ENCODE measurements around the gene SIN3B.
A peak's percentile ranks its signal among the peaks of the same experiment; 100 is the strongest.
"Not testable (repeated sequence)": the region's sequence is repeated elsewhere in the genome, so short reads cannot be mapped to it uniquely, and the experiment has no call there.

Gene SIN3B

DNA sequence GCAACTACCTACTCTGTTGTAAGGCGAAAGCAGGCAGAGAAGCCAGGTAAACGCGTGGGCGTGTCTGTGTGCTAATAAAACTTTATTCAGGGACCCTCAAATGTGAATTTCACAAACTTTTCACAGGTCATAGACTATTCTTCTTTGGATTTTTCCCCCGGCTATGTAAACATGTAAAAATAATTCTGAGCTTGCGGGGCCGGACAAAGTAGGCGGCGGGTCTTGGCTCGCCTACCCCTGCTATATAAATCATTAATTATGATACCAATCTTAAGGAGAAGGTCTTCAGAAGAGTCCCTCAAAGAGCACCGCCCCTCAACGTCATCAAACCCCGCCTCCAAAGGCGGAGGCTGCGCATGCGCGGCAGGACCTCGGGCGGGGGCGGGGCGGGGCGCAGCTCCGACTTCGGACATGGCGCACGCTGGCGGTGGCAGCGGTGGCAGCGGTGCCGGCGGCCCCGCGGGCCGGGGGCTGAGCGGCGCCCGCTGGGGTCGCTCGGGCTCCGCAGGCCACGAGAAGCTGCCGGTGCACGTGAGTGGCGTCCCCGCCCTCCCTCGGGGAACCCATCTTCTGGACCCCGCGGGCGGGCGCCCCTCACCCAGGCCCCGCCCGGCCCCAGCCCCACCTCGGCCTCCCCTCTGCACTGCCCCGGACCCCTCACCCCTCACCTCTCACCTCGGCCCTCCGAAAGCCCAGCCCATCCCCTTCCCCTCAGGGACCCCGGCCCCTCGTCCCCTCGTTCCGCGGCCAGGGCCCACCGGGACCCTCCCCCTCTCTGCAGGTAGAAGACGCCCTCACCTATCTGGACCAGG lies at the start of gene SIN3B:
SIN3B (plus strand) TSS at position 389 of the 812 bp plus-strand sequence; CDS start at position 412, 23 bp downstream.
- DNase-seq = peak; percentile 69

GRCh38 chr19:16779539-16780163 lies 49.5 kb upstream of the SIN3B start:
- DNase-seq = no peak

GRCh38 chr19:16782719-16783118 lies 46.5 kb upstream of the SIN3B start:
- no peak for DNase-seq

GRCh38 chr19:16788479-16788878 lies 40.7 kb upstream of the SIN3B start:
- DNase-seq = no peak

- DNase-seq = no peak
Observed at GRCh38 chr19:16789238-16789637, 40.0 kb upstream of the SIN3B start.

DNA sequence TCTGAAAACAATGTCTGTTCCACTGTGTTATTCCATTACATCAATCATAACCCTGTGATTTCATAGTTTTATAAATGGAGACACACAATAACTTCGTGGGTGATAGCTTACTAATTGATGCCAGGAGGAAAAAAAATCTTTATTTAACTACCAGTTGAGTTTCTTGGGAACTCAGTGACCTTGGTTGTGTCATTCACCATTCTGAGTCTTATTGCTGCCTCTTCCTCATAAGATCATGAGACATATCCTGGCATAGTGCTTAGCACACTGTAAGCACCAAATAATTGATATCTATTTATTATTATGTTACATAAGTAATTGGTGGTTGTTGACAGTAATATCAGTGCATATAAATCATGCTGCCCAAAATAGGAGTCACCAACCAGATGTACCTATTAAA lies 39.1 kb upstream of the SIN3B start:
- DNase-seq = no peak

GRCh38 chr19:16791942-16792341 lies 37.3 kb upstream of the SIN3B start:
- no peak for DNase-seq

DNA sequence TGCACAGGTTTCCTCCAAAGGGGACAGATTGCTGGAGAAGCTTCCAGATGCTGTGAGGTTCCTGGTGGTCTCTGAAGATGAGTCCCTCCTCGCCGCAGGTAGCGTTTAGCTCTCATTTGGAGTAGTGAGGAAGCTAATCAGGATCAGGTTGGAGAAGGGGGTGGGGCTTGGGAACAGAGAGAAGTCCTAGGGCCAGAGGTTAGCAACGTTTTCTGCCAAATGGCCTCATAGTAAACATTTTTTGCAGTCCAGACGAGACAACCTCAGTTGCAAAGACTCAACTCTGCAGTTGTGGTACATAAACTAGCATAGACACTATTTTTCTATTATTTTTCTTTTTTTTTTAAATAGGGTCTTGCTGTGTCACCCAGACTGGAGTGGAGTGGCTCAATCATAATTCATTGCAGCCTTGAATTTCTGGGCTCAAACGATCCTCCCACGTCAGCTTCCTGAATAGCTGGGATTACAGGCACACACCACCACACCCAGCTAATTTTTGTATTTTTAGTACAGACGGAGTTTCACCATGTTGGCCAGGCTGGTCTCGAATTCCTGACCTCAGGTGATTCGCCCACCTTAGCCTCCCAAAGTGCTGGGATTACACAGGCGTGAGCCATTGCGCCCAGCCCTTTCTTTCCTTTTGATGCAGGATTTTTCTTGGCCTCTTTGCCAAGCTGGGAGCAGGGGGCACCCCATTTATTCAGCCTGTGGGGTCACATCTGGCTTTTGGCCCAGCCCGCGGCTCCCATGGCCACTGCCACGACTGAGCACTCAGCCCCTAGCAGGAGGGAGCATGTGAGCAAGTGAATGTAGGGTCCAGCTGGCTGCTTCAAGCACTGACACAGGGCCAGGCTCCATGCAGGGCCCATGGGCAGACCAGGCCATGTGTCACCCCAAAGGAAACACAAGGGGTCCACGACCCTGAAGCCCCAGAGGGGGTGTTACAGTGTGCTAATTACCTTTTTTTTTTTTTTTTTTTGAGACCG lies 34.4 kb upstream of the SIN3B start:
- no peak for DNase-seq

DNA sequence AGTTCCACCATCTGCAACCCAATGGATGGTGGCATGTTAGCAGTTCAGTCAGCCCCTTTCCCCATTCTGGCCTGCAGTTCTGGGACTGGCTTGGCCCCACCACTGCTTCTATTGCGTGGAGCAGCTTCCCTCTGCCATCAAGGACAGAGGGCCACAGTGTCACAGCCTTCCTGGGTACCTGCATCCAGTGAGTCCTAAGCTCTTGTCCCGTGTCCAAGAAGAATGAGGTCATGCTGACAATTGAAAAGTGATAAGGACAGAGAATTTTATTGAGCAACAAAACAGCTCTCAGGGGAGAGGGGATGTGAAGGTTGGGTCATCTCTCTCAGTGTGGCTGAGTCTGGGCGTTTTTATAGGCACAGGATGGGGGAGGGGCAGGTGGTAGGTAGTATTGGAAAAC lies 33.5 kb upstream of the SIN3B start:
- no peak for DNase-seq

DNA sequence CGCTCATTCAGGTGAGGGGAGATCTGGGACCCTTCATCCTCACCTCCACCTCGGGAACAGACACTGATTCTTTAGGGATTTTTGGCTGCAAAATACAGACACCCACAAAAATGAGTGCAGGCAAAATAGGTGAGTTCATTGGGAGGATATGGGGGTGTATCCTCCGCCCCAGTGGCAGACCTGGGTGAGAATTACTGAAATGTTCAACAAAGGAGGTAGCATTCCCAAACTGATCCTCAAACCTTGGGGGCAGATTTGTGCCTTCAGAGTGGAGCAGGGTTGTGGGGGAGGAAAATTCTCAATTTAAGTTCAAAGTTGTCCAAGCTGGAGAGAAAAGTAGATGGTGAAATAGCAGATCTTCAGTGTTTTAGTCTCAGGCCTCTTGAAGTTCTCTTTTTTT lies 31.3 kb upstream of the SIN3B start:
- DNase-seq = no peak

- not testable (repeated sequence) for DNase-seq
Observed at GRCh38 chr19:16798326-16798725, 30.9 kb upstream of the SIN3B start.

DNA sequence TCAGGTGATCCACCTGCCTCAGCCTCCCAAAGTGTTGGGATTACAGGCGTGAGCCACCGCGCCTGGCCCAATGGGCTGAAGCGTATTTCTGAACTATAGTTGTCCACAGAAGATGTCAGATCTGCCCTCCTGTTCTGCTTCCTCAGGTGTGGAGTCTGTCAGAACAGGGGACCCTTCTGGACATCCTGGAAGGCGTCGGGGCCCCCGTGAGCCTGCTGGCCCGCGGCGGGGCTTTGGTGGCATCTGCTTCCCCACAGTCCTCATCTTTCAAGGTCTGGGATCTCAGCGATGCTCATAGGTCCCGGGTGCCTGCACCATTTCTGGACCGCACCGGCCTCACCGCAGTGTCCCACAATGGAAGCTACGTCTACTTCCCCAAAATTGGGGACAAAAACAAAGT lies 29.5 kb upstream of the SIN3B start:
- DNase-seq = no peak

DNA sequence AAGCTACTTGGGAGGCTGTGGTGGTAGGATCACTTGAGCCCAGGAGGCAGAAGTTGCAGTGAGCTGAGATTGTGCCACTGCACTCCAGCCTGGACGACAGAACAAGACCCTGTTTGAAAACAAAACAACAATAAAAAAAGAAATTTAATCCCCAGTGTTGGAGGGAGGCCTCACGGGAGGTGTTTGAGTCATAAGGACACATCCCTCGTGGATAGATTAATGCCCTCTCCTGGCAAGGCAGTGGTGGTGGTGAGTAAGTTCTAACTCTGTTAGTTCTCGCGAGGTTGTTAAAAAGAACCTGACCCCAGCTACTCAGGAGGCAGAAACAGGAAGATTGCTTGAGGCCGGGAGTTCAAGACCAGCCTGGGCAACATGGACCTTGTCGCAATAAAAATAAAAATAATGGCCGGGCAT lies 27.6 kb upstream of the SIN3B start:
- no peak for DNase-seq

DNA sequence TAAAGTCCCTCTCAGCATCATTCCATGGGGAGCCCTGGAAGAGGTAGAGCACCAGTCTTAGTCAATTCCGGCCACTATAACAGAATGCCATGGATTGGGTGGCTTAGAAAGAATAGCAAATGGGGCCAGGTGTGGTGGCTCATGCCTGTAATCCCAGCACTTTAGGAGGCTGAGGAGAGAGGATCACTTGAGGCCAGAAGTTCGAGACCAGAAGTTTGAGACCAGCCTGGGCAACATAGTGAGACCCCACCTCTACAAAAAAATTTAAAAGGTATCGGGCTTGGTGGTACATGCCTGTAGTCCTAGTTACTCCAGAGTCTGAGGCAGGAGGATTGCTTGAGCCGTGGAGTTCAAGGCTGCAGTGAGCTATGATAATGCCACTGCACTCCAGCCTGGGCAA lies 25.0 kb upstream of the SIN3B start:
- no peak for DNase-seq

- DNase-seq = no peak
Observed at GRCh38 chr19:16807549-16808284, 21.5 kb upstream of the SIN3B start.

DNA sequence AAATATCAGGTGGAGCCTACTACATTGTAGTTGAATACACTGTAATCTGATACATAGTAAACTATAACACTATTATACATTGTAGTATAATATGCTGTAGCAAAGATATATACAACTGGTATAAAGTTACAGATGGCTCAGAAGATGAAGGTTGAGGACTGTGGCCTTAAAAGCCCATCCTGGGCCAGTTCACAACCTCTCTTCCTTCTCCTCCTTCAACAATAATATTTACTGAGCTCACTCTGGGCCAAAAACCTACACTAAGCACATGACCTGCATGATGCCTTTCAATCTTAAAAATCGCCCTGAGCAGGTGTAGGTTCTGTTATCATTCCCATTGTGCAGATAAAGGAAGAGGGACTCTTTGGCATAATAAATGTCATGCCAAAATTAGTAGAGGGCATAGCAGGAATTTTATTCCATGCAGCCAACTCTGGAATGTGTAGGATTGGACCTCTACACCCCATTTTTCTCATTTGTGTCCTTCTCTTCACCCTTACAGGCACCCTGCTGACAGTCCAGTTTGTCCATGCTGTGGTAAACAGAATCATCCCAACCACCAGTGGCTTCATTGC lies 14.6 kb upstream of the SIN3B start:
- DNase-seq = no peak

GRCh38 chr19:16820056-16820455 lies 9.1 kb upstream of the SIN3B start:
- DNase-seq = no peak

DNA sequence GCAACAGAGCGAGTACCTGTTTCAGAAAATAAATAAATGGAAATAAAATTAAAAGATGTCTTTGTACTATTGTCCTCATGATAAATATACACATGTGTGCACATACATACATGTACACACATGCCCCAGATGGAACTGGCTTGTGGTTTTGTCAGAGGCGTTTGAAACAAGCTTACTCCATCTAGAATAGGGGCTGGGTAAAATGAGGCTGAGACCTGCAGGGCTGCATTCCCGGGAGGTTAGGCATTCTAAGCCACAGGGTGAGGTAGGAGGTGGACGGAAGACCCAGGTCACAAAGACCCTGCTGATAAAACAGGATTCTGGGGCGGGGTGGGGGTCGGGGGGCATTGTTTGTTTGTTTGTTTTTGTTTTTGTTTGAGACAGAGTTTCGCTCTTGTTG lies 8.1 kb upstream of the SIN3B start:
- DNase-seq = no peak

- no peak for DNase-seq
Observed at GRCh38 chr19:16822648-16823047, 6.5 kb upstream of the SIN3B start.

DNA sequence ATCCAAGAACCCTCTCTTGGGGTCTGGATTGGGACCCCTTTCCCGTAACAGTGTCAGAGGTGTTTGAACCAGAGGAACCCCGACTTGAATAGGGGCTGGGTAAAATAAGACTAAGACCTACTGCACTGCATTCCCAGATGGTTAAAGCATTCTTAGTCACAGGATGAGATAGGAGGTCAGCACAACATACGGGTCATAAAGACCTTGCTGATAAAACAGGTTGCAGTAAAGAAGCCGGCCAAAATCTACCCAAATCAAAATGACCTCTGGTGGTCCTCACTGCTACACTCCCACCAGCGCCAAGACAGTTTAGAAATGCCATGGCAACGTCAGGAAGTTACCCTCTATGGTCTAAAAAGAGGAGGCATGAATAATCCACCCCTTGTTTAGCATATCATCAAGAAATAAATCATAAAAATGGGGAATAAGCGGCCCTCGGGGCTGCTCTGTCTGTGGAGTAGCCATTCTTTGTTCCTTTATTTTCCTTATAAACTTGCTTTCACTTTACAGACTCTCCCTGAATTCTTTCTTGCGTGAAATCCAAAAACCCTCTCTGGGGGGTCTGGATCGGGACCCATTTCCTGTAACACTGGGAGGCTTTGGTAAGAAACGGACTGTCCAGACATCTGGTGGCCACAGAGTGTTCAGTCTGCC lies 4.4 kb upstream of the SIN3B start:
- DNase-seq = no peak

GRCh38 chr19:16825312-16826052 lies 3.7 kb upstream of the SIN3B start:
- peak; percentile 6 for DNase-seq

Data from NCI-H2227 treated with DMSO at 0.1 percent for 48 hours (cell line).